Spleen (tissue), 11 donors: ENCODE data around the gene DVL1. TPM values are rescaled to one million over a fixed set of nuclear protein-coding genes. Genes with fewer than 3 reads are reported as not detected.

Experiments used
- DNase-seq: peaks from one replicate; pipeline ENCODE4 v3.0.0-alpha.2; 2020
- H3K27ac ChIP-seq, 8 donors: fragments of 200-600 bp; sonication (generic) in 7 of 8; 1 replicate in 4 of 8; 2 replicates in 4 of 8; pipeline versions ENCODE4 v1.5.0 to v1.8.0; 2016 to 2021; ENCODE audit warnings: inconsistent platforms in 4 of 8, mild to moderate bottlenecking in 4 of 8, moderate library complexity in 1 of 8
- H3K27me3 ChIP-seq, 7 donors: fragments of 200-600 bp; sonication (generic) in 6 of 7; replicated peaks in 1 of 7; 1 replicate in 4 of 7; 2 replicates in 3 of 7; pipeline versions ENCODE4 v1.5.0 to v1.8.0; 2016 to 2021; ENCODE audit warnings: inconsistent platforms in 3 of 7, mild to moderate bottlenecking in 1 of 7
- H3K36me3 ChIP-seq, 6 donors: fragments of 200-600 bp; sonication (generic) in 5 of 6; 1 replicate in 4 of 6; 2 replicates in 2 of 6; pipeline versions ENCODE4 v1.5.0 to v1.8.0; 2016 to 2021; ENCODE audit warnings: inconsistent platforms in 2 of 6
- H3K4me1 ChIP-seq, 6 donors: fragments of 200-600 bp; sonication (generic) in 5 of 6; 1 replicate in 3 of 6; 2 replicates in 3 of 6; pipeline versions ENCODE4 v1.5.0 to v1.8.0; 2016 to 2021; ENCODE audit warnings: inconsistent platforms in 3 of 6
- H3K4me3 ChIP-seq, 8 donors: fragments of 200-600 bp; sonication (generic) in 7 of 8; 1 replicate in 4 of 8; 2 replicates in 4 of 8; pipeline versions ENCODE4 v1.5.0 to v1.8.0; 2016 to 2021; ENCODE audit warnings: inconsistent platforms in 4 of 8, mild to moderate bottlenecking in 4 of 8, moderate library complexity in 2 of 8
- H3K9me3 ChIP-seq, 8 donors: fragments of 200-600 bp; sonication (generic) in 7 of 8; 1 replicate in 4 of 8; 2 replicates in 4 of 8; pipeline versions ENCODE4 v1.5.0 to v1.8.0; 2016 to 2021; ENCODE audit warnings: inconsistent platforms in 4 of 8
- POLR2A ChIP-seq, 3 donors: fragments of 450-650 bp; IDR thresholded peaks; one replicate each; pipeline ENCODE4 v1.5.1; 2017; ENCODE audit warnings: antibody characterized with exemption in 3 of 3, mild to moderate bottlenecking in 1 of 3
- POLR2AphosphoS5 ChIP-seq, 3 donors: sonication (generic); formaldehyde crosslinking; IDR thresholded peaks; one replicate each; pipeline ENCODE4 v1.5.1; 2017; ENCODE audit warnings: antibody characterized with exemption in 3 of 3
- WGBS, 5 donors: extraction: QIAGEN DNeasy Blood & Tissue Kit in 3 of 5; methylation state at CpG; one replicate each; pipeline versions ENCODE4 v1.1.5 to v1.1.7; 2013 to 2018; 5-methylcytosine and 5-hydroxymethylcytosine counted together
- intact Hi-C: fragments of 100-400 bp; cut with DNase I; formaldehyde crosslinking; loops from one replicate; pipeline ENCODE4 v1.15.0; 2023; ENCODE audit warnings: low total_unique reads
- polyA plus RNA-seq, 3 donors: library from polyadenylated mRNA; stranded (reverse); fragments of 200-250 nt; gene quantifications; one replicate each; pipeline ENCODE4 v1.2.1, GENCODE V29; 2013
- total RNA-seq, 7 donors: library from RNA; depleted of rRNA in 3 of 7; stranded (reverse); fragments of >200 nt in 3 of 7; fragmentation: NEBNext Ultra II Directional in 4 of 7; extraction: Animal tissue kit (Norgen Biotek cat#: 25700) in 4 of 7; gene quantifications; one replicate each; pipeline versions ENCODE4 v1.1.0 to v1.2.1, GENCODE V29; 2016 to 2021
- TF ChIP-seq, protein P1 (sequence below), 11 experiments: fragments of 200-600 bp in 7 of 11; fragments of 450-650 bp in 4 of 11; sonication (generic) in 4 of 11; IDR thresholded peaks in 8 of 11; conservative IDR thresholded peaks in 3 of 11; 1 replicate in 7 of 11; 2 replicates in 4 of 11; pipeline versions ENCODE4 v1.4.0 to v1.8.0; 2016 to 2021; ENCODE audit warnings: antibody characterized with exemption in 11 of 11, inconsistent platforms in 4 of 11, mild to moderate bottlenecking in 1 of 11
- donor health status: healthy with polysubstance abuse.
- donor health status: DM: no; HTN: no; CAD: no; lungs with moderate emphysema.
- donor health status: DM: no; HTN: no; CAD: no.
- donor health status: Bipolar disorder and iron deficiency.
- donor health status: healthy.
- donor health status: DM: no; HTN: no; CAD: no.
- donor health status: DM: yes; HTN: yes; CAD: no.

Gene DVL1
- total and polyA plus RNA-seq, 10 donors = 18.1 to 59.1 (median 39.2) TPM

DNA sequence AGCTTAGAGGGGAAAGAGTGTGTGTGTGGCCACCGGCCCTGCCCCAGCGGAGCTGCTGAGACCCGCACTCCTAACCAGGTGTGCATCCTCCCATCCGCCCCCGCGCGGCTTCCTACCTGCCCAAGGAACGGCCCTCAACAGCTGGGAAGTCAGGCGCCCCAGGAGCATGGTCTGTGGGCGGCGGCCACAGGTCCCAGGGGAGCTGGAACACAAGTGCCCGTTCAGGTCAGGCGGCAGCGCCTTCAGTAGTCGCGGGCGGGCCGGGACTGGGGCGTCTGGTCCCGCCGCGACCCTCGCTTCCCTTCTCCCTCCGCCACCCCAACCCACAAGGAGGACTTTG, 25.3 kb upstream of the DVL1 start:
- no peaks in the 10 kb centered on the region for H3K27me3 ChIP-seq
- peak overlapping the region; percentile 85 to 98 (median 95) for H3K27ac ChIP-seq
- peak; percentile 89 for DNase-seq
- TF ChIP-seq, protein P1, sequence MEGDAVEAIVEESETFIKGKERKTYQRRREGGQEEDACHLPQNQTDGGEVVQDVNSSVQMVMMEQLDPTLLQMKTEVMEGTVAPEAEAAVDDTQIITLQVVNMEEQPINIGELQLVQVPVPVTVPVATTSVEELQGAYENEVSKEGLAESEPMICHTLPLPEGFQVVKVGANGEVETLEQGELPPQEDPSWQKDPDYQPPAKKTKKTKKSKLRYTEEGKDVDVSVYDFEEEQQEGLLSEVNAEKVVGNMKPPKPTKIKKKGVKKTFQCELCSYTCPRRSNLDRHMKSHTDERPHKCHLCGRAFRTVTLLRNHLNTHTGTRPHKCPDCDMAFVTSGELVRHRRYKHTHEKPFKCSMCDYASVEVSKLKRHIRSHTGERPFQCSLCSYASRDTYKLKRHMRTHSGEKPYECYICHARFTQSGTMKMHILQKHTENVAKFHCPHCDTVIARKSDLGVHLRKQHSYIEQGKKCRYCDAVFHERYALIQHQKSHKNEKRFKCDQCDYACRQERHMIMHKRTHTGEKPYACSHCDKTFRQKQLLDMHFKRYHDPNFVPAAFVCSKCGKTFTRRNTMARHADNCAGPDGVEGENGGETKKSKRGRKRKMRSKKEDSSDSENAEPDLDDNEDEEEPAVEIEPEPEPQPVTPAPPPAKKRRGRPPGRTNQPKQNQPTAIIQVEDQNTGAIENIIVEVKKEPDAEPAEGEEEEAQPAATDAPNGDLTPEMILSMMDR (IDR thresholded peaks at IDR 0.05 in 8 of 11, conservative IDR thresholded peaks at IDR 0.05 in 3 of 11) = no peak
- intact Hi-C loops = no loop called here
- no peaks in the 10 kb centered on the region for H3K9me3 ChIP-seq
- WGBS, 5 donors = 0 to 2% (median 0%) methylated on average over 19 to 24 of the region's 24 CpGs
- peaks cover 0 to 20% (median 9%) of the 10 kb centered on the region in 6 donors for H3K36me3 ChIP-seq
- peaks cover 22 to 53% (median 46%) of the 10 kb centered on the region in 6 donors for H3K4me1 ChIP-seq
- H3K4me3 ChIP-seq = peak overlapping the region; percentile 83 to 97 (median 92)

DNA sequence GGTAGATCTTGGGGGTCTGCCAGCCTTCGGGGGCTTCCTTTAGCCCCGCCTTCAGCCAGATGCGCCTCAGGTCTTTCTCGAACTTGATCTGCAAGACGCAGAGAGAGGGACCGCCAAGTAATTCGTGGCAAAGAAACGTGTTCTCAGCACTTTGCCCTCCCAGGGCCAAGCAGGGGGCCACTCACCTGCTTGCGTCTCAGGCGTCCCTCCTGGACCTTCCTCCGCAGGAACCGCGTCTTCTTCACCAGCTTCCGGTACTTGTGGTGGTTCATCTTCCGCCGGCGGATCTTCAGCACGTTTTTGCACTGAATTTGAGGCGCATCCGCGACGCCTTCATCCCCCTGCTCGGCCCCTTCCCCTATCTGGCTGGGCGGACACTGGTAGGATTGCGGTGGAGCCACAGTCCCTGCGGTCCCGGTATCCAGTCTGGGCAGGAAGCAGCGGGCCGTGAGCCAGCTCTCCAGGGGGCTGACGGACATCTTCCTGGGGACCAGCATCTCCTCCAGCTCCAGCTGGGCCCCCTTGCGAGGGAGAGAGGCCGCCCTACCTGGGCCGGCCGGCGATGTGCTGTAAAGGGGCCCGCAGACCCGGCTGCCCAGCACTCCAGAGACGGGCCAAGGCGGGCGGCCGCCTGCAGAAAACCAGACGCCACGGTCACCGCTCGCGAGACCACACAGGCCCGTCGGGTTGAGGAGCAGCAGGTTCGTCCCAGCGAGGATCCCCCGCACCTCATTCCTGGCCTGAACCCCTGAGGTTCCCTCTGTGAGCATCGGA, 24.8 kb upstream of the DVL1 start:
- TF ChIP-seq POLR2A (IDR thresholded peaks at IDR 0.05) (no peak), POLR2AphosphoS5 (IDR thresholded peaks at IDR 0.05) (no peak)
- TF ChIP-seq, protein P1 (IDR thresholded peaks at IDR 0.05 in 8 of 11, conservative IDR thresholded peaks at IDR 0.05 in 3 of 11) = no peak
- peaks cover 22 to 53% (median 46%) of the 10 kb centered on the region in 6 donors for H3K4me1 ChIP-seq
- intact Hi-C loops = no loop called here
- no peaks in the 10 kb centered on the region for H3K27me3 ChIP-seq
- 55 to 79% (median 60%) methylated on average over 31 to 52 of the region's 52 CpGs for WGBS, 5 donors
- H3K9me3 ChIP-seq = no peaks in the 10 kb centered on the region
- H3K4me3 ChIP-seq = peak overlapping the region; percentile 83 to 97 (median 92)
- H3K36me3 ChIP-seq = peaks cover 0 to 20% (median 9%) of the 10 kb centered on the region in 6 donors
- DNase-seq = peak; percentile 82
- peak overlapping the region in 5 of 8 donors; percentile 93 to 98 (median 96) for H3K27ac ChIP-seq

DNA sequence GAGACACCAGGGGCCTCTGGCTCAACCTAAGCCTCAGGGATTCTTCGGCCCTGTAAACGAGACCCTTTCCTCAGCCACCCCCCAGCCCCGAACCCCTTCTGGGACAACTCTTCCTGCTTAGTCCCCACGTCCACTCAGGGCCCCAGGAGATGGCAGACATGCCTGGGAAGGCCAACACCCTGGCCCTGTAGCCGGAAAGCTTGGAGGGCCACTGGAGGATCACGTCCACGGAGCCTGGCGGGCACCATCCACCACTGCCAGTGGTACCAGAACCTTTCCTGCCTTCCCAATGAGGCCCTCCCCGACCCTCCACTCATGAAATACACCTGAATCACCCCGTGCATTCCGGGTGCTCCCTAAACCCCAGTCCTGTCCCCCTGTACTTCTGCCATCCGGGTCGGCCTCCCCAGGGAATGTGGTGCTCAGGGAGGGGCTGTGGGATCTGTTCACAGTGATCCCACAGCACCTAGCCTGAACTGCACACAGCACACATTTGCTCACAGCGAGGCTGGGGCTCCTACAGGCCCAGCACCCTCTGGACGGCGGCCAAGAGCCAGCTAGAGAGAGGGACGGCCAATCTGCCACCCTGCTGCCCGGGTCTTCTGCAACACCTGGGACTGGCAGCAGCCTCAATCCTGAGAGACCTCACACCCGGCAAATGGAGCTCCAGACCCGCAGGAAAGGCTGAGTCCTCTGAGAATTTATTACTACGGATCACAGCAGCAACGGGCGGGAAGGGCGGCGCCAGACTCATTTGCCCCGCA, 24.0 kb upstream of the DVL1 start:
- 90 to 97% (median 91%) methylated on average over 20 to 26 of the region's 26 CpGs for WGBS, 5 donors
- intact Hi-C loops = no loop called here
- Histone ChIP-seq H3K4me1 (peaks cover 22 to 53% (median 46%) of the 10 kb centered on the region in 6 donors), H3K27me3 (no peaks in the 10 kb centered on the region), H3K4me3 (peak overlapping the region in 3 of 8 donors; percentile 83 to 97 (median 83)), H3K9me3 (no peaks in the 10 kb centered on the region), H3K36me3 (peaks cover 0 to 20% (median 9%) of the 10 kb centered on the region in 6 donors), H3K27ac (no peak overlapping the region)
- TF ChIP-seq, protein P1 (IDR thresholded peaks at IDR 0.05 in 8 of 11, conservative IDR thresholded peaks at IDR 0.05 in 3 of 11) = no peak
- TF ChIP-seq POLR2A (IDR thresholded peaks at IDR 0.05) (no peak), POLR2AphosphoS5 (IDR thresholded peaks at IDR 0.05) (no peak)
- DNase-seq = no peak
